GOT3 (cell line): Measurements from ENCODE around the gene NF1.

Source experiments
- DNase-seq: peaks from one replicate; lab custom pipeline; 2025; ENCODE audit warnings: mixed read lengths; lab: John Stamatoyannopoulos, UW

The NF1 gene

GRCh38 chr17:31404028-31404949, 309.5 kb downstream of the NF1 start:
- no peak for DNase-seq

- DNase-seq: no peak
These were observed 311.2 kb downstream of the NF1 start for GRCh38 chr17:31405890-31406371.

GRCh38 chr17:31408586-31408985, 313.8 kb downstream of the NF1 start:
- DNase-seq: no peak

- no peak for DNase-seq
These were observed 317.0 kb downstream of the NF1 start for GRCh38 chr17:31411707-31412285.

- no peak for DNase-seq
These were observed 317.7 kb downstream of the NF1 start for GRCh38 chr17:31412511-31412910.

GRCh38 chr17:31413081-31413799, 318.5 kb downstream of the NF1 start:
- DNase-seq: no peak

- DNase-seq: no peak
These were observed 319.2 kb downstream of the NF1 start for GRCh38 chr17:31413874-31414549.

GRCh38 chr17:31414550-31414918, 319.8 kb downstream of the NF1 start:
- DNase-seq: no peak

GRCh38 chr17:31415004-31415454, 320.3 kb downstream of the NF1 start:
- no peak for DNase-seq

GRCh38 chr17:31415640-31416502, 321.1 kb downstream of the NF1 start:
- no peak for DNase-seq

GRCh38 chr17:31416503-31416923, 321.7 kb downstream of the NF1 start:
- DNase-seq: no peak

GRCh38 chr17:31417051-31417792, 322.4 kb downstream of the NF1 start:
- no peak for DNase-seq

- no peak for DNase-seq
These were observed 324.1 kb downstream of the NF1 start for GRCh38 chr17:31418773-31419350.

GRCh38 chr17:31422443-31422842, 327.7 kb downstream of the NF1 start:
- no peak for DNase-seq

GRCh38 chr17:31424944-31425281, 330.1 kb downstream of the NF1 start:
- no peak for DNase-seq

- no peak for DNase-seq
These were observed 330.7 kb downstream of the NF1 start for GRCh38 chr17:31425282-31426040.
